C4-2B (cell line): ENCODE measurements around the gene SEMA5A.

Experiments
- CTCF ChIP-seq: fragments of 450-650 bp; conservative IDR thresholded peaks from 2 replicates; pipeline ENCODE4 v1.5.1; 2017; ENCODE audit warnings: mild to moderate bottlenecking
- ZFX ChIP-seq: fragments of 450-650 bp; IDR thresholded peaks from 2 replicates; pipeline ENCODE4 v1.6.1; 2017

GRCh38 chr5:9182899-9183695 is 362.8 kb downstream of the SEMA5A start:
- TF ChIP-seq CTCF: no peak
- no peak for TF ChIP-seq ZFX
